GM23338 (cell line): ENCODE data around the gene HSBP1. TPM values are rescaled to one million over a fixed set of nuclear protein-coding genes. Genes with fewer than 3 reads are reported as not detected.
A peak's percentile ranks its signal among the peaks of the same experiment; 100 is the strongest.

Experiments used
- ATAC-seq: fragments of 200-7000 bp; cut with Tn5 transposase; 3 replicates; pipeline ENCODE4 v1.9.1; 2020
- DNase-seq: peaks from one replicate; pipeline ENCODE4 v3.0.0-alpha.2; 2015; ENCODE audit warnings: low spot score
- H2AFZ ChIP-seq: fragments of 200-600 bp; sonication (generic); 2 replicates; pipeline ENCODE4 v1.8.0; 2016; ENCODE audit warnings: antibody characterized with exemption, mild to moderate bottlenecking, moderate library complexity
- H3F3A ChIP-seq: fragments of 200-600 bp; sonication (generic); replicated peaks from 2 replicates; pipeline ENCODE4 v1.8.0; 2017; ENCODE audit warnings: antibody characterized with exemption, mixed run types, low read depth
- H3K27ac ChIP-seq: fragments of 200-600 bp; sonication (generic); 2 replicates; pipeline ENCODE4 v1.6.1; 2016; ENCODE audit warnings: low read depth
- H3K27me3 ChIP-seq: fragments of 200-600 bp; sonication (generic); 2 replicates; pipeline ENCODE4 v1.8.0; 2016; ENCODE audit warnings: mild to moderate bottlenecking, mixed run types, moderate library complexity; ENCODE audit not compliant: insufficient read depth
- H3K36me3 ChIP-seq: fragments of 200-600 bp; sonication (generic); 2 replicates; pipeline ENCODE4 v1.8.0; 2016; ENCODE audit warnings: mild to moderate bottlenecking; ENCODE audit not compliant: insufficient read depth
- H3K4me1 ChIP-seq: fragments of 200-600 bp; sonication (generic); 2 replicates; pipeline ENCODE4 v1.8.0; 2016; ENCODE audit warnings: mild to moderate bottlenecking, moderate library complexity; ENCODE audit not compliant: insufficient read depth
- H3K4me2 ChIP-seq: fragments of 200-600 bp; sonication (generic); 2 replicates; pipeline ENCODE4 v1.7.1; 2017; ENCODE audit warnings: mixed run types
- H3K4me3 ChIP-seq: fragments of 200-600 bp; sonication (generic); 2 replicates; pipeline ENCODE4 v1.6.1; 2016; ENCODE audit warnings: mixed run types
- H3K79me2 ChIP-seq: fragments of 200-600 bp; sonication (generic); replicated peaks from 2 replicates; pipeline ENCODE4 v1.8.0; 2017; ENCODE audit warnings: mild to moderate bottlenecking; ENCODE audit not compliant: insufficient read depth
- H3K9me2 ChIP-seq: fragments of 200-600 bp; sonication (generic); 2 replicates; pipeline ENCODE4 v1.8.0; 2017; ENCODE audit not compliant: insufficient read depth
- H4K20me1 ChIP-seq: fragments of 200-600 bp; sonication (generic); replicated peaks from 2 replicates; pipeline ENCODE4 v1.8.0; 2017; ENCODE audit warnings: mild to moderate bottlenecking; ENCODE audit not compliant: insufficient read depth
- H3K27ac Mint-ChIP-seq: 2 replicates; pipeline ENCODE4 v1.8.0; 2020; ENCODE audit warnings: inconsistent platforms, mild to moderate bottlenecking, moderate library complexity, mixed read lengths
- H3K27me3 Mint-ChIP-seq: 3 replicates; pipeline ENCODE4 v1.8.0; 2022; ENCODE audit warnings: low read depth, mild to moderate bottlenecking, moderate library complexity, mixed read lengths, inconsistent platforms; ENCODE audit not compliant: insufficient read depth, poor library complexity
- H3K36me3 Mint-ChIP-seq: 3 replicates; pipeline ENCODE4 v1.8.0; 2021; ENCODE audit warnings: low read depth, mild to moderate bottlenecking, inconsistent platforms, moderate library complexity, mixed read lengths
- H3K4me1 Mint-ChIP-seq: 3 replicates; pipeline ENCODE4 v1.8.0; 2020; ENCODE audit warnings: mild to moderate bottlenecking, inconsistent platforms, mixed read lengths
- H3K4me3 Mint-ChIP-seq: 3 replicates; pipeline ENCODE4 v1.8.0; 2021; ENCODE audit warnings: moderate library complexity, mild to moderate bottlenecking, inconsistent platforms, mixed read lengths
- H3K9me3 Mint-ChIP-seq: 3 replicates; pipeline ENCODE4 v1.8.0; 2020; ENCODE audit warnings: moderate library complexity, mild to moderate bottlenecking, inconsistent platforms, mixed read lengths
- CREB1 ChIP-seq: fragments of 250-450 bp; sonication (Bioruptor Pico); IDR thresholded peaks from 2 replicates; pipeline ENCODE4 v1.5.0; 2020; ENCODE audit warnings: low read depth, mild to moderate bottlenecking, moderate library complexity
- EZH2 ChIP-seq: fragments of 200-600 bp; sonication (generic); IDR thresholded peaks from one replicate; pipeline ENCODE4 v1.8.0; 2017; ENCODE audit warnings: antibody characterized with exemption, mild to moderate bottlenecking, low read depth; ENCODE audit not compliant: unreplicated experiment
- JUNB ChIP-seq: IDR thresholded peaks from one replicate; pipeline ENCODE4 v1.6.1; 2016; ENCODE audit warnings: antibody characterized with exemption; ENCODE audit not compliant: unreplicated experiment
- NANOG ChIP-seq: IDR thresholded peaks from 2 replicates; pipeline ENCODE4 v1.6.1; 2016; ENCODE audit warnings: antibody characterized with exemption, borderline replicate concordance
- POLR2AphosphoS5 ChIP-seq: IDR thresholded peaks from 2 replicates; pipeline ENCODE4 v1.6.1; 2016; ENCODE audit warnings: antibody characterized with exemption, low read depth
- STAT1 ChIP-seq: IDR thresholded peaks from one replicate; pipeline ENCODE4 v1.6.1; 2016; ENCODE audit warnings: antibody characterized with exemption; ENCODE audit not compliant: unreplicated experiment
- ZNF114 ChIP-seq: fragments of 250-450 bp; sonication (Bioruptor Pico); IDR thresholded peaks from 2 replicates; pipeline ENCODE4 v1.5.0; 2020; ENCODE audit warnings: mild to moderate bottlenecking, moderate library complexity
- ZNF331 ChIP-seq: fragments of 250-450 bp; sonication (Bioruptor Pico); IDR thresholded peaks from 2 replicates; pipeline ENCODE4 v1.5.0; 2020; ENCODE audit warnings: low read depth, mild to moderate bottlenecking, moderate library complexity
- long read RNA-seq: library from polyadenylated mRNA; unstranded; transcript quantifications from one replicate; pipeline ENCODE4 v2.0.0, GENCODE V29; 2020; ENCODE audit not compliant: unreplicated experiment
- polyA plus RNA-seq: library from polyadenylated mRNA; unstranded; fragments of >200 nt; fragmentation: Nextera tagmentation; extraction: Ambion mirVana; gene quantifications from 2 replicates; pipeline ENCODE4 v1.2.1, GENCODE V29; 2016
- total RNA-seq: library from RNA; depleted of rRNA; stranded (reverse); fragments of >200 nt; shearing (Covaris generic); gene quantifications from 2 replicates; pipeline ENCODE4 v1.2.3, GENCODE V29; 2014; rRNA removed
- TF ChIP-seq, protein P1 (sequence below): fragments of 250-450 bp; sonication (Bioruptor Pico); IDR thresholded peaks from 2 replicates; pipeline ENCODE4 v1.5.0; 2020; ENCODE audit warnings: mild to moderate bottlenecking, moderate library complexity
- TF ChIP-seq, protein P2 (sequence below), 2 experiments: fragments of 200-600 bp in 1 of 2; sonication (generic) in 1 of 2; conservative IDR thresholded peaks; 2 replicates each; pipeline versions ENCODE4 v1.5.1 to v1.6.1; 2016 to 2017; ENCODE audit warnings: antibody characterized with exemption in 2 of 2, low read depth in 2 of 2, mild to moderate bottlenecking in 2 of 2, moderate library complexity in 1 of 2
- TF ChIP-seq, protein P3 (sequence below): IDR thresholded peaks from one replicate; pipeline ENCODE4 v1.6.1; 2018; ENCODE audit warnings: antibody characterized with exemption; ENCODE audit not compliant: unreplicated experiment
- TF ChIP-seq, protein P4 (sequence below): IDR thresholded peaks from 2 replicates; pipeline ENCODE4 v1.6.1; 2016; ENCODE audit warnings: antibody characterized with exemption

The HSBP1 gene
- 44.5 and 71.0 TPM in 2 replicates for total RNA-seq
- polyA plus RNA-seq: 817 and 832 TPM in 2 replicates
- long read RNA-seq, full-length matches to known transcripts: 183 of 202 reads
- long read RNA-seq, partial matches to known transcripts: 0 of 202 reads
- long read RNA-seq, other reads (novel, unspliced or antisense): 19 of 202 reads

DNA sequence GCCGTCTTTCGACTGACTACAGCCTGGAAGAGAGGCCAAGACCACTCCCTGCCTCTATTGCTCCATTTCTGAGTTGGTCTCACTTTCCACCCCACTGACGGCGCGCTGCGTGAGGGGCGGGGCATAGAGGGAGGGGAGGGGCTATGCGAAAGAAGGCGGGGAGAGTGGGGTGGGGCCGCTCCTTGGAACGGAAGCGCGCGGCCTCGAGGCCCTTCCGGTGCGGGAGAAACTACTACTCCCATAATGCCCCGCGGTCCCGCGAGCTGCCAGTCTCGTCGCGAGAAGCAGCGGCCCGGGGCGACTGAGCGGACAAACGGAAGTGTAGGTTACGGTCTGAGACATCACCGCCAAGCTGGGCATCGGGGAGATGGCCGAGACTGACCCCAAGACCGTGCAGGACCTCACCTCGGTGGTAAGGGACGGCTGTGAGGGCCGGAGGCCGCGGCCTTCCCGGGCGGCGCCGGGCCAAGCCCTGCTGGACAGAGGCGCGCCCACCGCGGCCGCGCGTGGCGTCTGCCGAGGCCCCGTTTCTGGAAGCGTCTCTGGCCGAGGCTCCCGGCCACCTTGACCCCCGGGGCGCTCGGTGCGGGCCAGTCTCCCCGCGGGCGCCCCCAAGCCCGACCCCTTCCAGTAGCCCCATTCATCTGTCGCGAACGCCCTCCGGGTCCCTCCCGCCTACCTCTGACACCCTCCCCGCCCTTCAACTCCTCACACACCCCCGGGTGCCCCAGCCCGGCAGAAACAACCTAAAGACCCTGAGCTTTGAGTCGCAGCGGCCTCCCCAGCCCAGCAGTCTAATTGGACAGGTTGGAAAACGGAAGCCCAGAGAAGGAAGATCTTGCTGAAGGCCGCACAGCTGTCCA is at the start of gene HSBP1:
HSBP1 (plus strand) TSS at position 269 of the 863 bp plus-strand sequence; CDS start at position 368, 99 bp downstream.
- Mint-ChIP-seq H3K27ac (peak within 1 kb of the TSS; percentile 80), H3K4me1 (peaks cover 29% of the 10 kb centered on the region), H3K4me3 (peak within 1 kb of the TSS; percentile 89), H3K9me3 (no peaks in the 10 kb centered on the region; the same call in 2 of the 3 replicates), H3K27me3 (peaks cover 10% of the 10 kb centered on the region), H3K36me3 (peaks cover 37% of the 10 kb centered on the region)
- H3K79me2 ChIP-seq: peaks cover 30% of the 10 kb centered on the region
- H3K9me2 ChIP-seq: peaks cover 6% of the 10 kb centered on the region; the same call in 1 of the 2 replicates
- peak; percentile 98 for DNase-seq
- no peaks in the 10 kb centered on the region for H3K27me3 ChIP-seq
- ATAC-seq: peak; percentile 97
- H3F3A ChIP-seq: peaks cover 4% of the 10 kb centered on the region; the same call in 1 of the 2 replicates
- H3K36me3 ChIP-seq: peaks cover 11% of the 10 kb centered on the region; the same call in 1 of the 2 replicates
- H3K4me1 ChIP-seq: peaks cover 38% of the 10 kb centered on the region
- peak within 1 kb of the TSS; percentile 99 for H3K4me2 ChIP-seq
- peak within 1 kb of the TSS; percentile 91 for H2AFZ ChIP-seq
- peak within 1 kb of the TSS; percentile 98 for H3K4me3 ChIP-seq
- H3K27ac ChIP-seq: no peak within 1 kb of the TSS
- H4K20me1 ChIP-seq: no peaks in the 10 kb centered on the region; the same call in 1 of the 2 replicates
- TF ChIP-seq CREB1 (CRISPR knock-in tag) (peak; percentile 39; the same call in 1 of the 2 replicates), ZNF331 (no peak), ZNF114 (CRISPR knock-in tag) (no peak), NANOG (no peak), POLR2AphosphoS5 (peak; percentile 90), EZH2 (no peak), STAT1 (no peak), JUNB (no peak)
- TF ChIP-seq, protein P1, sequence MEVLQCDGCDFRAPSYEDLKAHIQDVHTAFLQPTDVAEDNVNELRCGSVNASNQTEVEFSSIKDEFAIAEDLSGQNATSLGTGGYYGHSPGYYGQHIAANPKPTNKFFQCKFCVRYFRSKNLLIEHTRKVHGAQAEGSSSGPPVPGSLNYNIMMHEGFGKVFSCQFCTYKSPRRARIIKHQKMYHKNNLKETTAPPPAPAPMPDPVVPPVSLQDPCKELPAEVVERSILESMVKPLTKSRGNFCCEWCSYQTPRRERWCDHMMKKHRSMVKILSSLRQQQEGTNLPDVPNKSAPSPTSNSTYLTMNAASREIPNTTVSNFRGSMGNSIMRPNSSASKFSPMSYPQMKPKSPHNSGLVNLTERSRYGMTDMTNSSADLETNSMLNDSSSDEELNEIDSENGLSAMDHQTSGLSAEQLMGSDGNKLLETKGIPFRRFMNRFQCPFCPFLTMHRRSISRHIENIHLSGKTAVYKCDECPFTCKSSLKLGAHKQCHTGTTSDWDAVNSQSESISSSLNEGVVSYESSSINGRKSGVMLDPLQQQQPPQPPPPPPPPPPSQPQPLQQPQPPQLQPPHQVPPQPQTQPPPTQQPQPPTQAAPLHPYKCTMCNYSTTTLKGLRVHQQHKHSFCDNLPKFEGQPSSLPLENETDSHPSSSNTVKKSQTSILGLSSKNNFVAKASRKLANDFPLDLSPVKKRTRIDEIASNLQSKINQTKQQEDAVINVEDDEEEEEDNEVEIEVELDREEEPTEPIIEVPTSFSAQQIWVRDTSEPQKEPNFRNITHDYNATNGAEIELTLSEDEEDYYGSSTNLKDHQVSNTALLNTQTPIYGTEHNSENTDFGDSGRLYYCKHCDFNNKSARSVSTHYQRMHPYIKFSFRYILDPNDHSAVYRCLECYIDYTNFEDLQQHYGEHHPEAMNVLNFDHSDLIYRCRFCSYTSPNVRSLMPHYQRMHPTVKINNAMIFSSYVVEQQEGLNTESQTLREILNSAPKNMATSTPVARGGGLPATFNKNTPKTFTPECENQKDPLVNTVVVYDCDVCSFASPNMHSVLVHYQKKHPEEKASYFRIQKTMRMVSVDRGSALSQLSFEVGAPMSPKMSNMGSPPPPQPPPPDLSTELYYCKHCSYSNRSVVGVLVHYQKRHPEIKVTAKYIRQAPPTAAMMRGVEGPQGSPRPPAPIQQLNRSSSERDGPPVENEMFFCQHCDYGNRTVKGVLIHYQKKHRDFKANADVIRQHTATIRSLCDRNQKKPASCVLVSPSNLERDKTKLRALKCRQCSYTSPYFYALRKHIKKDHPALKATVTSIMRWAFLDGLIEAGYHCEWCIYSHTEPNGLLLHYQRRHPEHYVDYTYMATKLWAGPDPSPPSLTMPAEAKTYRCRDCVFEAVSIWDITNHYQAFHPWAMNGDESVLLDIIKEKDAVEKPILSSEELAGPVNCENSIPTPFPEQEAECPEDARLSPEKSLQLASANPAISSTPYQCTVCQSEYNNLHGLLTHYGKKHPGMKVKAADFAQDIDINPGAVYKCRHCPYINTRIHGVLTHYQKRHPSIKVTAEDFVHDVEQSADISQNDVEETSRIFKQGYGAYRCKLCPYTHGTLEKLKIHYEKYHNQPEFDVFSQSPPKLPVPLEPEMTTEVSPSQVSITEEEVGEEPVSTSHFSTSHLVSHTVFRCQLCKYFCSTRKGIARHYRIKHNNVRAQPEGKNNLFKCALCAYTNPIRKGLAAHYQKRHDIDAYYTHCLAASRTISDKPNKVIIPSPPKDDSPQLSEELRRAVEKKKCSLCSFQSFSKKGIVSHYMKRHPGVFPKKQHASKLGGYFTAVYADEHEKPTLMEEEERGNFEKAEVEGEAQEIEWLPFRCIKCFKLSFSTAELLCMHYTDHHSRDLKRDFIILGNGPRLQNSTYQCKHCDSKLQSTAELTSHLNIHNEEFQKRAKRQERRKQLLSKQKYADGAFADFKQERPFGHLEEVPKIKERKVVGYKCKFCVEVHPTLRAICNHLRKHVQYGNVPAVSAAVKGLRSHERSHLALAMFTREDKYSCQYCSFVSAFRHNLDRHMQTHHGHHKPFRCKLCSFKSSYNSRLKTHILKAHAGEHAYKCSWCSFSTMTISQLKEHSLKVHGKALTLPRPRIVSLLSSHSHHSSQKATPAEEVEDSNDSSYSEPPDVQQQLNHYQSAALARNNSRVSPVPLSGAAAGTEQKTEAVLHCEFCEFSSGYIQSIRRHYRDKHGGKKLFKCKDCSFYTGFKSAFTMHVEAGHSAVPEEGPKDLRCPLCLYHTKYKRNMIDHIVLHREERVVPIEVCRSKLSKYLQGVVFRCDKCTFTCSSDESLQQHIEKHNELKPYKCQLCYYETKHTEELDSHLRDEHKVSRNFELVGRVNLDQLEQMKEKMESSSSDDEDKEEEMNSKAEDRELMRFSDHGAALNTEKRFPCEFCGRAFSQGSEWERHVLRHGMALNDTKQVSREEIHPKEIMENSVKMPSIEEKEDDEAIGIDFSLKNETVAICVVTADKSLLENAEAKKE: no peak
- TF ChIP-seq, protein P2, sequence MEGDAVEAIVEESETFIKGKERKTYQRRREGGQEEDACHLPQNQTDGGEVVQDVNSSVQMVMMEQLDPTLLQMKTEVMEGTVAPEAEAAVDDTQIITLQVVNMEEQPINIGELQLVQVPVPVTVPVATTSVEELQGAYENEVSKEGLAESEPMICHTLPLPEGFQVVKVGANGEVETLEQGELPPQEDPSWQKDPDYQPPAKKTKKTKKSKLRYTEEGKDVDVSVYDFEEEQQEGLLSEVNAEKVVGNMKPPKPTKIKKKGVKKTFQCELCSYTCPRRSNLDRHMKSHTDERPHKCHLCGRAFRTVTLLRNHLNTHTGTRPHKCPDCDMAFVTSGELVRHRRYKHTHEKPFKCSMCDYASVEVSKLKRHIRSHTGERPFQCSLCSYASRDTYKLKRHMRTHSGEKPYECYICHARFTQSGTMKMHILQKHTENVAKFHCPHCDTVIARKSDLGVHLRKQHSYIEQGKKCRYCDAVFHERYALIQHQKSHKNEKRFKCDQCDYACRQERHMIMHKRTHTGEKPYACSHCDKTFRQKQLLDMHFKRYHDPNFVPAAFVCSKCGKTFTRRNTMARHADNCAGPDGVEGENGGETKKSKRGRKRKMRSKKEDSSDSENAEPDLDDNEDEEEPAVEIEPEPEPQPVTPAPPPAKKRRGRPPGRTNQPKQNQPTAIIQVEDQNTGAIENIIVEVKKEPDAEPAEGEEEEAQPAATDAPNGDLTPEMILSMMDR (conservative IDR thresholded peaks at IDR 0.05; ENCODE audit: low read depth in 2 of 2): no peak
- TF ChIP-seq, protein P3, sequence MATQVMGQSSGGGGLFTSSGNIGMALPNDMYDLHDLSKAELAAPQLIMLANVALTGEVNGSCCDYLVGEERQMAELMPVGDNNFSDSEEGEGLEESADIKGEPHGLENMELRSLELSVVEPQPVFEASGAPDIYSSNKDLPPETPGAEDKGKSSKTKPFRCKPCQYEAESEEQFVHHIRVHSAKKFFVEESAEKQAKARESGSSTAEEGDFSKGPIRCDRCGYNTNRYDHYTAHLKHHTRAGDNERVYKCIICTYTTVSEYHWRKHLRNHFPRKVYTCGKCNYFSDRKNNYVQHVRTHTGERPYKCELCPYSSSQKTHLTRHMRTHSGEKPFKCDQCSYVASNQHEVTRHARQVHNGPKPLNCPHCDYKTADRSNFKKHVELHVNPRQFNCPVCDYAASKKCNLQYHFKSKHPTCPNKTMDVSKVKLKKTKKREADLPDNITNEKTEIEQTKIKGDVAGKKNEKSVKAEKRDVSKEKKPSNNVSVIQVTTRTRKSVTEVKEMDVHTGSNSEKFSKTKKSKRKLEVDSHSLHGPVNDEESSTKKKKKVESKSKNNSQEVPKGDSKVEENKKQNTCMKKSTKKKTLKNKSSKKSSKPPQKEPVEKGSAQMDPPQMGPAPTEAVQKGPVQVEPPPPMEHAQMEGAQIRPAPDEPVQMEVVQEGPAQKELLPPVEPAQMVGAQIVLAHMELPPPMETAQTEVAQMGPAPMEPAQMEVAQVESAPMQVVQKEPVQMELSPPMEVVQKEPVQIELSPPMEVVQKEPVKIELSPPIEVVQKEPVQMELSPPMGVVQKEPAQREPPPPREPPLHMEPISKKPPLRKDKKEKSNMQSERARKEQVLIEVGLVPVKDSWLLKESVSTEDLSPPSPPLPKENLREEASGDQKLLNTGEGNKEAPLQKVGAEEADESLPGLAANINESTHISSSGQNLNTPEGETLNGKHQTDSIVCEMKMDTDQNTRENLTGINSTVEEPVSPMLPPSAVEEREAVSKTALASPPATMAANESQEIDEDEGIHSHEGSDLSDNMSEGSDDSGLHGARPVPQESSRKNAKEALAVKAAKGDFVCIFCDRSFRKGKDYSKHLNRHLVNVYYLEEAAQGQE: peak; percentile 8
- TF ChIP-seq, protein P4, sequence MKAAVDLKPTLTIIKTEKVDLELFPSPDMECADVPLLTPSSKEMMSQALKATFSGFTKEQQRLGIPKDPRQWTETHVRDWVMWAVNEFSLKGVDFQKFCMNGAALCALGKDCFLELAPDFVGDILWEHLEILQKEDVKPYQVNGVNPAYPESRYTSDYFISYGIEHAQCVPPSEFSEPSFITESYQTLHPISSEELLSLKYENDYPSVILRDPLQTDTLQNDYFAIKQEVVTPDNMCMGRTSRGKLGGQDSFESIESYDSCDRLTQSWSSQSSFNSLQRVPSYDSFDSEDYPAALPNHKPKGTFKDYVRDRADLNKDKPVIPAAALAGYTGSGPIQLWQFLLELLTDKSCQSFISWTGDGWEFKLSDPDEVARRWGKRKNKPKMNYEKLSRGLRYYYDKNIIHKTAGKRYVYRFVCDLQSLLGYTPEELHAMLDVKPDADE: peak; percentile 86
